Tongue (tissue), 2 donors: ENCODE results near the gene DEPP1. TPM values are rescaled to one million over a fixed set of nuclear protein-coding genes. Genes with fewer than 3 reads are reported as not detected.
A peak's percentile ranks its signal among the peaks of the same experiment; 100 is the strongest.

Experiments used
- DNase-seq: peaks from one replicate; pipeline ENCODE4 v3.0.0-alpha.2; 2015
- total RNA-seq: library from RNA; depleted of rRNA; stranded (reverse); fragments of >200 nt; gene quantifications from one replicate; pipeline ENCODE4 v1.2.3, GENCODE V29; 2014

Gene DEPP1
- total RNA-seq, 1 donor from 2014 or later, result 44.6 TPM

DNA sequence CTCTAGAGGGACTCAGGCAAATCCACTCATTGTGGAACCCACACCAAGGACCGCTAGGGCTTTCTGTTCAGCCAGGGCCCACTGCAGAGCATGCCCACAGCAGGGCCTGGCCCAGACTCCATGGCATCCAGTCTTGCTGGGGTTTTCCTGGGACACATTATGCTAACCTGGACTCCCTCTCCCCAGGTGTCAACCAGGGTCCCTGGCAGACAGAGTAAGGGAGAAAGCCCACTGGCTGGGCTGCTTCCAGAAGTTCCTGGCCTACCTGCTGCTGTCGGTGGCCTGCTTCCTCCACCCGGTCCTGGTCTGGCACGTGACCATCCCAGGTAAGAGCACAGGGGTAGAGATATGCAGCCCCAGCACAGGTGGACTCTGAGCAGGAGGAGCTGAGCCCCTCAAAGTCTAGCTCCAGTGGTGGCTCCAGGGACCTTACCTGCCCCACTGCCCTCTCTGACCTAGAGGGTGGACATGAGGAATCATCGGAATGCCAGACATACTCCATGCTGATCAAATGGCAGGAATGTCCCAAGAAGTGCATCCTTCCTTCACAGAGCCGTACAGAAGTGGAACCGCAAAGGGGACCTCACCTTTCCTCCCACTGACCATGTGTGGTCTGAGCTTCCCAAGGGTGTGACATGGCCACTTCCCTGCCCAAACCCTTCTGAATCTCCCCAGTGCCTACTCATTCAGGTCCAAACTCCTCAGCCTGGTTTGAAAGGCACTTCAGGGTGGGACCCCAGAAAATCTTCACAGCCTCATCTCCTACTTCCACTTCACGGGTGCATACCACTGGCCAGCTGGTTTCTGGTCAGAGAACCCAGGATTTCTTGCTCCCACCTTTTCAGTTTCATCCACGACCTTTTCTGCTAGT, 44.9 kb downstream of the DEPP1 start:
- DNase-seq, result no peak

DNA sequence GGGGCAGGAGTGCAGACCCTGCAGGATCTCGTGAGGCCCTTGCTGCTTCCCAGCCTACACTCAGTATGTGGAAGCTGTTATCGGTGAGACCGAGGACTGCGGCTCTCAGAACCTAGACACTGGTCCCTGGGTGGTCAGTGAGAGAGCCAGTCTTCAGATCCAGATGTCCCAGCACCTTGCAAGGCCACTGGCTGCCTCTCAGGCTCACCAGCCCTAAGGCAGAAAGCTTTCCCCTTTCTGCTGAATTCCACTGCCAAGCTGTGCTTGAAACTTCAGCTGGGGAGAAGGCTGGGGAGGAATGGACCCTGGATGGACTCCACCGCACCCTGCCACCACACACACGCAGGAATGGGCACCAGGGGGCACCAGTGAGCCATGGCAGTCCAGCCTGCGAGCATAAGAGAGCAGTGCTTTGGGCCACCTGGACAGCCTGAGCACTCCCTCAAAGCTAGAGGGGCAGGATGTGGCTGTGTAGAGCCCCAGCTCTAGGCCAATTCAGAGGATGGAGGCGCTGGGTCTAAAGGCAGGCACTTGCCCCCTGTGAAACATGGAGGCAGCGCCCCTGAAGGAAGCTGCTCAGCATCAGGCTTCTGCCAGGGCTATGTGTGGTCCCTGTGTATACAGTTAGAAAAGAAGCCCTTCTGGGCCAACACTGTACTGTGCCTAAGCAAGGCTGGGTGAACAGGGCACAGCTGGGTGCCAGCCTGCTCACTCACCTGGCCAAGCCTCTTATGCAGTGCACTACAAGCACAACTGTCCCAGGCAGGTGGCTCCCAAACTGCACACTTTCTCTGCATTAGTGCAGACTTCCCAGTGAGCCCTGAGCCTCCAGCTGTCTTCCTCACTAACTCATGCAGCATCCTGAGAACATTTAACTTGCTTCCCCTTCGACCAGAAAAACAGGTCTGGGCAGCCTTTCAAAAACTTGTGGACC, 45.8 kb downstream of the DEPP1 start:
- DNase-seq, result peak; percentile 93

DNA sequence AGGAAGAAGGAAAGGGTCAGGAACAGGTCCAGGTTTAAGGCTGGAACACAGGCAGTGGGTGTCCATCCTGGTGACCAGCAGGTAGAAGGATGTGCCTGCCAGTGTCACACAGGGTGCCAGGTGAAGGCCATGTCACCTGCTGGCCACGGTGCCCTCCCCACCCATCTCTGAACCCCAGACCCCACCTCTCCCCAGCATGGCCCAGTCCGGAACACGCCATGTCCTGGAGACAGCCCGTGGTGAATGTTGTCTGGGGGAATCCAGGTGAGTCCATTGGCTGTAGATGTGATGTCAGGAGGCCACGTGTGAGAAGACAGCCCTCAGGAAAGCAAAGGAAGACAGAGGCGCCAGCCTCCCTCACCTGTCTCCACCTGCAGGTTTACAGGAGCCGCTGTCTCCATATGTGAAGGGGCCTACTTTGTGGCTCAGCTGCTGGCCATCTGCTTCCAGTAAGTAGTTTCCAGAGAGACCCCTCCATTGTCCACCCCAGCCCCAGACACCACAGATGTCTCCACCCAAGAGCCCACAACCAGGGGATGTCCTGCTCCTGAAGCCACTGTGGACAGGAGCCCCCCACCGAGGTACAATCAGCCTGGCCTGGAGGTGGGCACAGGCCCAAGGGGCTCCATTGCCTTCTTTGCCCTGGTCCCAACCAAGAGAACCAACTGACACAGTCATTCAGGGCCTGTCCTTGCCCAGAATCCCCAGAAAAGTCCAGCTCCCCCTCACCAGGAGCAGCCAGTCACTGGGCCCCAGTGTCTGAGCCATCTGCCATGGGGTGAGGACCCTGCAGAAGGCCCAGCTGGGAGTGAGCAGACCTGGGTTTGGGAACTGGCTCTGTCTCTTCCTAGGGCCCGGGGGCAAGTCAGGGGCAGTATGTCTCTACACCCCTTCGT, 46.7 kb downstream of the DEPP1 start:
- DNase-seq, result no peak

DNA sequence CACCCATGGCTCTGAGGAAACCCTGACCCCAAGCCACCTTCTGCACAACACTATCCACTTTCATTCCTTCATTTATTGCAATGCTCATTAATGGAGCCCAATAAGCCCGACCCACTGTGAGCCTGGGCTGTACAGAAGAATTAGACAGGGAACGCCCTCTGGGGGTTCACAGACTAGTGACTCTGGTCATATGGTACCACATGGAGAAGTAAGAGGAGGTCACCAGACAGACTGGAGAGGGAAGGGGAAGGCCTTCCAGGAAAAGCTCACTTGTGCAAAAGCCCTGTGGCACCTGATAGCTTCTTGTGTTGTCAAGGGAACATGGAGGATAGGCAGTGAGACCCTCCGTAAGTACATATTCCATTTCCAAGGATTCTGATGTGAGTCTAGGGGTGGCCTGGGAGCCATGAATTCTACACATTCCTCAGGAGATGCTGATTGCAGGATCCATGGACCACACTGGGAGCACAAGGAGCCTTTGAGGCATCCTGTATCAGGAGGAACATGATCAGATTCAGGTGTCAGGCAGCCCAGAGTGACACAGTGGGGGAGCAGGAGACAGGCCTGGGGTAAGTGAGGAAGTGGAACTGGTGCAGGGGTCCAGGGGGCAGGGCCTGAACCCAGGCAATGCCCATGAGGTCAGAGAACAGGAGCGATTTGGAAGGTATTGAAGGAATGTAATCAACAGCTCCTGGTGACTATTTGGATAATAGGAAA, 47.5 kb downstream of the DEPP1 start:
- no peak for DNase-seq

DNA sequence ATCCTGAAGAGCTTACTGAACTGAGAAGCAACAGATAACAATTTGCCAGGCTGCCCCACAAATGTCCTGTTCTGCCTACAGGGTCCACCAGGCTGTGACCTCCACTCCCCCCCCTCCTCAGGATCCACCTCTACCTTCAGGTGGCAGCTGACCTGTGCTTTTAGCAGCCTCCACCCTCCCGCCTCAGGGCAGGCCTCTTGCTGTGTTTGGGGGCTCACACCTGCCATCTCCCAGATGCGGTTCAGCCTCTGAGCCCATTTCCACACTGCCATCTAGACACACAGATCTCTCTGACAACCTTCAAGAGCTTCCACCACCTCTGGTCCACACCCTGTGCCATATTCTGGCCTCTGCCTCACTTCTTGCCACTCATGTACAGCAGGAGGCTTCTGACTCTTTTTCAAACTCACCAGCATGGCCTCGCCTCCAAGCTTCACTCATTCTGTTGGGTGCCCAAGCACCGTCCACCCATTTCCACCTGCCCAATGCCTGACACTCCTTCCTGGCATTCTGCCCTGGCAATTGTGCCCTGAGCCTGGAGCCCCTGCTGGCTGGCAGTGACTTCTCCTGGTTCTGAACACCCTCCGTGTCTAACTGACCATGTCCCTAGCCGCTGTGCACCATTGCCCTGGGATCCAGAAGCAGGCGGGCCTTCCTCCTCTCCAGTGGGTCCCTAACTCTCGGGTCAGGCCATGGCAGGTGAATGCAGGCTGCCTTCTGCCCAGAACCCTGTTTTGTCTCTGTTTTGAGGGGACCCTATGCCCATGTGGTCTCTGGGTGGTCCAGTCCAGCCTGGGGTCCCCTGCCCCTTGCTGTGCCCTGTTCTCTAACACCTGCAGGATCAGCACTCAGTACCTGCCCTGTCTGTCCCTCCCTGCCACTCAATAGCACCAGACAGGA, 49.0 kb downstream of the DEPP1 start:
- no peak for DNase-seq

DNA sequence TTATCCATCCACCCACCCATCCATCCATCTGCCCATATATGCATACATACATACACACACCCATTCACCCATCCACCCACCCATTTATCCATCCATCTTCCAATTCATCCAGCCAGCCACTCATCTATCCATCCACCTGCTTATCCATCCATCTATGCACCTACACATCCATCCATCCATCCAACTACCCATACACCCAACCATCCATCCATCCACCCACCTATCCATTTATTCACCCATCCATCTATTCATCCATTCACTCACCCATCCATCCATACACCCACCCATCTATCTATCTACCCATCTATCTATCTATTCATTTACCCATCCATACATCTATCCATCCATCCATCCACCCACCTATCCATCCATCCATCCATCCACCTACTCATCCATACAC, 50.1 kb downstream of the DEPP1 start:
- DNase-seq, result no peak

DNA sequence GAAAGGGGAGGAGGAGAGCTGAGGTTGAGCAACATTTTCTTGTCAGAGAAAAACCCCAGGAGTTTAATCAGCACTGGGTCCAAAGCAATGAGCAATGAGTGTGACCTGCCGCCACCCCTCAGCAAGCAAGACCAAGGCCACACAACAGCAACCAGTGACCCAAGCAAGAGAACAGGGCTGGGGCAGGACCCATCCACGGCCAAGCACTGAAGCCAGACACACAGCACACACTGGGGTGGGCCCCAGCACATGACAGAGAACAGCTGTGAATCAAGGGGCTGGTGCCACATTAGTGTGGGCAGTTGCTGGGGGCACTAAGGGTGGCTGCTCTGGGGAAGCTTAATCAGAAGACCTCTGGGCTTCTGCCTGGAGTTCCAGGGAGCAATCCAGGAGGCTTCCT, 51.3 kb downstream of the DEPP1 start:
- DNase-seq, result peak; percentile 45

DNA sequence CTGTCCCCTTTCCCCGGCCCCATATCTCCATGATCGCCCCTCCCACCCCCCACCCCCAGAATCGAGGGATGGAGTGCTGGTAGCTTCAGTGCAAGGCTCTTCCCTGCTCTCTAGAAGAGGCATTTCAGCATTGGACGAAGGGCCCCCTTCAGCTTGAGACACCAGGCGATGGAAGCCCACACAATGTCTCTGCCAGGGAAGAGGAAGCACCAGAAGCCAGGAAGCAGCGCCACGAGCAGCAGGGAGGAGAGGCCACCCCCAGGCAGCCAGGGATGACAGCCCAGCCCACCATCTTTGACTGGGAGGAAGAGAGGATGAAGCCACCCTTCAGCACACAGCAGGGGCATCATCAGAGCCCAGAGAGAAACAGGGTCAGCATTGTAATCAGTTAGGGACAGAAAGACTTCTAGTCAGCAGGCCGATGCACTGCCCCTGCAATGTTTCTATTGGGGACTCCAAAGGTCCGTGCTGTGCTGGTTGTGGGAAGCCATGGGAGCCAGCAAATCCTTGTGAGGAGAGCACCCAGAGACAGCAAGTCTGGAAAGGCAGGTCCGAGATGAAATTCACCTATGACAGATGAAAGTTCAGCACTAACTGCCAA, 51.8 kb downstream of the DEPP1 start:
- no peak for DNase-seq

Other genes starting within 250 kb of the DEPP1 start
- 0.41 TPM for gene TMEM72, start 67.5 kb downstream of the DEPP1 start, total RNA-seq
- 60.9 TPM for gene RASSF4, start 19.0 kb downstream of the DEPP1 start, total RNA-seq
- gene ZNF22, start 22.1 kb upstream of the DEPP1 start, total RNA-seq, result 45.0 TPM